NT2/D1 (cell line): ENCODE results near the gene CIROP.

ENCODE experiments used
- SUZ12 ChIP-seq: IDR thresholded peaks from 2 replicates; pipeline ENCODE4 v1.6.1; 2011; ENCODE audit not compliant: insufficient read length, insufficient read depth; ENCODE audit errors: extremely low read depth
- ZNF274 ChIP-seq: IDR thresholded peaks from 2 replicates; pipeline ENCODE4 v1.6.1; 2011; ENCODE audit warnings: mild to moderate bottlenecking, low read depth, low read length

- TF ChIP-seq SUZ12: no peak
- no peak for TF ChIP-seq ZNF274
Measured at GRCh38 chr14:23093526-23093925, 11.3 kb downstream of the CIROP start.
